HL-60 (cell line): Measurements from ENCODE around the gene CCDC69.

Source experiments
- GABPA ChIP-seq: IDR thresholded peaks from 2 replicates; pipeline ENCODE4 v1.6.1; 2012; ENCODE audit warnings: low read depth
- POLR2AphosphoS5 ChIP-seq: IDR thresholded peaks from 2 replicates; pipeline ENCODE4 v1.6.1; 2012; ENCODE audit warnings: low read depth
- SPI1 ChIP-seq: IDR thresholded peaks from 2 replicates; pipeline ENCODE4 v1.6.1; 2012; ENCODE audit warnings: low read depth, mild to moderate bottlenecking, borderline replicate concordance
- TF ChIP-seq, protein P1 (sequence below): IDR thresholded peaks from one replicate; pipeline ENCODE4 v1.5.1; 2011; ENCODE audit warnings: low read length, control low read depth, inconsistent platforms; ENCODE audit not compliant: insufficient read depth
- TF ChIP-seq, protein P2 (sequence below): IDR thresholded peaks from 2 replicates; pipeline ENCODE4 v1.6.1; 2012; ENCODE audit warnings: low read depth; ENCODE audit not compliant: insufficient replicate concordance

DNA sequence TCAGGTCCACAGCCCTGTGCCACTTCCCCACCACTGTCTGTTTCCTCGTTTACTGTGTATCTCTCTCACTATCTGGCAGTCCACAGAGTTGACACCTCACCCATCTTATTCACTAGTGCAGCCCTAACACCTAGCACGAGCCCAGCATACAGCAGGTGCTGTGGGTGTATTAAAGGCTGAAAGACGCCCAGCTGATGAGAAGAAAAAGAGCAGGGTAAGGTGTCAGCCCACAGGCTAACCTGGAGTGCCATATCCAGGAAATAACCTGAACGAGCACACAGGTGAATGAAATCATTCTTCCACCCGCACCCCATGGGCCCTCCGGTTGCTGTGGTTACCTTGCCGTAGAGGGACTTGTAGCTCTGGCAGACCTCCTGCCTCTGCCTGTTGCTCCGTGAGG is 84.9 kb downstream of the CCDC69 start:
- TF ChIP-seq, protein P1, sequence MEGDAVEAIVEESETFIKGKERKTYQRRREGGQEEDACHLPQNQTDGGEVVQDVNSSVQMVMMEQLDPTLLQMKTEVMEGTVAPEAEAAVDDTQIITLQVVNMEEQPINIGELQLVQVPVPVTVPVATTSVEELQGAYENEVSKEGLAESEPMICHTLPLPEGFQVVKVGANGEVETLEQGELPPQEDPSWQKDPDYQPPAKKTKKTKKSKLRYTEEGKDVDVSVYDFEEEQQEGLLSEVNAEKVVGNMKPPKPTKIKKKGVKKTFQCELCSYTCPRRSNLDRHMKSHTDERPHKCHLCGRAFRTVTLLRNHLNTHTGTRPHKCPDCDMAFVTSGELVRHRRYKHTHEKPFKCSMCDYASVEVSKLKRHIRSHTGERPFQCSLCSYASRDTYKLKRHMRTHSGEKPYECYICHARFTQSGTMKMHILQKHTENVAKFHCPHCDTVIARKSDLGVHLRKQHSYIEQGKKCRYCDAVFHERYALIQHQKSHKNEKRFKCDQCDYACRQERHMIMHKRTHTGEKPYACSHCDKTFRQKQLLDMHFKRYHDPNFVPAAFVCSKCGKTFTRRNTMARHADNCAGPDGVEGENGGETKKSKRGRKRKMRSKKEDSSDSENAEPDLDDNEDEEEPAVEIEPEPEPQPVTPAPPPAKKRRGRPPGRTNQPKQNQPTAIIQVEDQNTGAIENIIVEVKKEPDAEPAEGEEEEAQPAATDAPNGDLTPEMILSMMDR, result no peak
- no peak for TF ChIP-seq GABPA
- TF ChIP-seq SPI1, result no peak
- TF ChIP-seq POLR2AphosphoS5, result no peak
- TF ChIP-seq, protein P2, sequence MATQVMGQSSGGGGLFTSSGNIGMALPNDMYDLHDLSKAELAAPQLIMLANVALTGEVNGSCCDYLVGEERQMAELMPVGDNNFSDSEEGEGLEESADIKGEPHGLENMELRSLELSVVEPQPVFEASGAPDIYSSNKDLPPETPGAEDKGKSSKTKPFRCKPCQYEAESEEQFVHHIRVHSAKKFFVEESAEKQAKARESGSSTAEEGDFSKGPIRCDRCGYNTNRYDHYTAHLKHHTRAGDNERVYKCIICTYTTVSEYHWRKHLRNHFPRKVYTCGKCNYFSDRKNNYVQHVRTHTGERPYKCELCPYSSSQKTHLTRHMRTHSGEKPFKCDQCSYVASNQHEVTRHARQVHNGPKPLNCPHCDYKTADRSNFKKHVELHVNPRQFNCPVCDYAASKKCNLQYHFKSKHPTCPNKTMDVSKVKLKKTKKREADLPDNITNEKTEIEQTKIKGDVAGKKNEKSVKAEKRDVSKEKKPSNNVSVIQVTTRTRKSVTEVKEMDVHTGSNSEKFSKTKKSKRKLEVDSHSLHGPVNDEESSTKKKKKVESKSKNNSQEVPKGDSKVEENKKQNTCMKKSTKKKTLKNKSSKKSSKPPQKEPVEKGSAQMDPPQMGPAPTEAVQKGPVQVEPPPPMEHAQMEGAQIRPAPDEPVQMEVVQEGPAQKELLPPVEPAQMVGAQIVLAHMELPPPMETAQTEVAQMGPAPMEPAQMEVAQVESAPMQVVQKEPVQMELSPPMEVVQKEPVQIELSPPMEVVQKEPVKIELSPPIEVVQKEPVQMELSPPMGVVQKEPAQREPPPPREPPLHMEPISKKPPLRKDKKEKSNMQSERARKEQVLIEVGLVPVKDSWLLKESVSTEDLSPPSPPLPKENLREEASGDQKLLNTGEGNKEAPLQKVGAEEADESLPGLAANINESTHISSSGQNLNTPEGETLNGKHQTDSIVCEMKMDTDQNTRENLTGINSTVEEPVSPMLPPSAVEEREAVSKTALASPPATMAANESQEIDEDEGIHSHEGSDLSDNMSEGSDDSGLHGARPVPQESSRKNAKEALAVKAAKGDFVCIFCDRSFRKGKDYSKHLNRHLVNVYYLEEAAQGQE, result no peak
